ENCODE measurements around the gene SRGAP1.
"Not testable (repeated sequence)": the region's sequence is repeated elsewhere in the genome, so short reads cannot be mapped to it uniquely, and the experiment has no call there.

The SRGAP1 gene

GRCh38 chr12:64018116-64018515 is 173.6 kb downstream of the SRGAP1 start:
- DNase-seq = not testable (repeated sequence)

GRCh38 chr12:64018524-64018923 is 174.0 kb downstream of the SRGAP1 start:
- DNase-seq = no peak

GRCh38 chr12:64019101-64019500 is 174.6 kb downstream of the SRGAP1 start:
- no peak for DNase-seq

GRCh38 chr12:64019654-64020053 is 175.2 kb downstream of the SRGAP1 start:
- DNase-seq = no peak

- no peak for DNase-seq
Observed at GRCh38 chr12:64025174-64025958, 180.9 kb downstream of the SRGAP1 start.

GRCh38 chr12:64027311-64027710 is 182.8 kb downstream of the SRGAP1 start:
- DNase-seq = no peak

GRCh38 chr12:64028541-64028940 is 184.0 kb downstream of the SRGAP1 start:
- DNase-seq = no peak

- DNase-seq = no peak
Observed at GRCh38 chr12:64029013-64029857, 184.7 kb downstream of the SRGAP1 start.

GRCh38 chr12:64030155-64030554 is 185.7 kb downstream of the SRGAP1 start:
- no peak for DNase-seq

- DNase-seq = not testable (repeated sequence)
Observed at GRCh38 chr12:64034056-64034455, 189.6 kb downstream of the SRGAP1 start.

GRCh38 chr12:64034901-64035576 is 190.5 kb downstream of the SRGAP1 start:
- DNase-seq = no peak

- no peak for DNase-seq
Observed at GRCh38 chr12:64036414-64036813, 191.9 kb downstream of the SRGAP1 start.

GRCh38 chr12:64039281-64039871 is 194.9 kb downstream of the SRGAP1 start:
- DNase-seq = no peak

GRCh38 chr12:64042911-64043310 is 198.4 kb downstream of the SRGAP1 start:
- no peak for DNase-seq

- DNase-seq = no peak
Observed at GRCh38 chr12:64044191-64044590, 199.7 kb downstream of the SRGAP1 start.

GRCh38 chr12:64051057-64051456 is 206.6 kb downstream of the SRGAP1 start:
- DNase-seq = no peak

GRCh38 chr12:64053117-64053516 is 208.6 kb downstream of the SRGAP1 start:
- DNase-seq = no peak

- no peak for DNase-seq
Observed at GRCh38 chr12:64054079-64054520, 209.6 kb downstream of the SRGAP1 start.

- DNase-seq = no peak
Observed at GRCh38 chr12:64056741-64057140, 212.2 kb downstream of the SRGAP1 start.

- DNase-seq = no peak
Observed at GRCh38 chr12:64057706-64058105, 213.2 kb downstream of the SRGAP1 start.

- no peak for DNase-seq
Observed at GRCh38 chr12:64058541-64059265, 214.2 kb downstream of the SRGAP1 start.

- DNase-seq = no peak
Observed at GRCh38 chr12:64059685-64060084, 215.2 kb downstream of the SRGAP1 start.

All from RPMI8226 (cell line).